GM19372 (cell line): Measurements from ENCODE around the gene ST6GALNAC3.

Experiments used
- ATAC-seq: cut with Tn5 transposase; IDR thresholded peaks from one replicate; pipeline ENCODE4 v1.9.1; 2021; ENCODE audit warnings: mild to moderate bottlenecking, low read depth, moderate library complexity; ENCODE audit not compliant: unreplicated experiment

Gene ST6GALNAC3

DNA sequence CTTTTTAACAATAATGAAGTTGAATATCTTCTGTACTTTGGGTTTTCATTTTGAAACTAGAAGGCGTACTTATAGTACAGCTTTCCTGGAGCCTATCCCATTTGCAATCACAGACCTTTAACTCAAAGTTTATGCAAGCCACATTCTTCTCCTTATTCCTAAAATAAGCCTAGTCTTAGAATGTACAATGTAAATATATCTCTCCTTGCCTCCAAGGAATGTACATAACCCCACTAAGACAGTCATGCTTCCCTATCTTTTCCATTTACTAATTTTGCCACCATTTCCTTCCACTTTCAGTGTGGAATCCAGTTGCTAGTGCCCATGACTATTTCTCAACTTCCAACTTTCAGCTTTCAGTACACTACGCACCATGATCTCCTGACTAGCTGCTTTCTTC lies 327.6 kb downstream of the ST6GALNAC3 start:
- ATAC-seq = no peak

DNA sequence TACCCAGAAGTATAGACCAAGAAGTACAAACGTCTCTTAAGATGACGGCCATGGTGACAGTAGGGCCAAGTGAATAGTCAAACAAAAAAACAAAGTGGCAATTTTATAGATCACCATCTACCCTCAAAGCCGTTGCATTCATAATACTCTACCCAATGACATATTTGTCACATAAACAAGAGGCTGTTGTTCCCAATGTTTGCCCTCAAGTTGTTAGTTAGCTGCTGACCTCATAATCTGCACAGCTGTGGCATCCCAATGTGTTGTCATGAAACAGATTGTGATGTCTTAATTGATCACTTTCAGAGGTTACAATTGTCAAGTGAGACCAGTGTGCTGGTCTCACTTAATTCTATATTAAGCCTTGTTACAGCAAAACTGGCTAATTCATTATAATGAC lies 333.8 kb downstream of the ST6GALNAC3 start:
- no peak for ATAC-seq

DNA sequence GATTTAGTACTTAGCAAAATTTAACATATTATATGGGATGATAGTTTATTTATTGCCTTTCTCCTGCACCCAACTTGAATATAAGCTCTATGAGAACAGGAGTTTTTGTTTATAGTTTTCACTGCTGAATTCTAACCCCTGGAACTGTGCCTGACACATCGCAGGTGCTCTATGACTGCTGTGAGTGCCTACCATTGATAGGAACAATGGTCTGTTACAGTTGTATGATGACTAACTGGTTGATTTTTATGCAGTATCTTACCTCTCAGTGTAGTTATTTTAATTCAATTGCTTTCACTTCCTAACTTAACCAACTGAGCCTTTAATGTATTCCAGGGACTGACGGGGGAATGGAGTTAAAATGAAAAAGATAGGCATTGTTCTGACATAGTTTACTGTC lies 336.0 kb downstream of the ST6GALNAC3 start:
- ATAC-seq = no peak

DNA sequence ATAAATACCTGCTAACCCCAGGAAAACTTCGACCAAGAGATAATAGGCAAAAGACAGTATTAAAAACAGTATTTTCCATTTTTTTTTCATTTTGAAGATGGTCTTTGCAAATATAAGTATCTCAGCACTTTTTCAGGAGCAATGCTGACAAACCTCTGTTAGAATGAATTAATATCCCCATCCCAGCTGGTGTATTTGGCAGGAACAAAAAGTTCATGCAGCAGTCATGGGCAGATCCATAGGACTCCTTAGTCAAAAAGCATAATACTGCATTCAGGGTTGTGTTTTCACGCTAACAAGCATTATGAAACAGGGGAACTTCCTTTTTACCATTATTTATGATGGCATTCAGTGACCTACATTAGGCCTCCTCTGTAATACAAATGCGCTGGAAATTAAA lies 344.0 kb downstream of the ST6GALNAC3 start:
- no peak for ATAC-seq

DNA sequence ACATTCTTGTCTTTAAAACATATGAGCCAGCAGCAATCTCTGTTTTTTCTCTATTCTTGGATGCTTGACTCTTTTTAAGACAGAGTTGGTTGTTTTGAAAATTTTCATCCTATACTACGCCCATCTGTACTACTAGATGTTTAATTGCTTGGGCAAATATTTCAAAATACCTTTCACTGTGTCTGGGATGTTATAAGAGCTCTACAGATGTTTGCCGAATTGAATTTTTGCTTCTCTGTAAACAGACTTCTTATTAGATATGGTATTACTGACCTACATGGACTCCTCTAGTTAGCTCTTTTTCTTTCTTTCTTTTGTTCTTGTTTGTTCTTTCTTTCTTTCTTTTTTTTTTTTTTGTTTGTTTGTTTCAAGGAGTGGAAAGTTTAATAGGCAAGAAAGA lies 345.1 kb downstream of the ST6GALNAC3 start:
- no peak for ATAC-seq

DNA sequence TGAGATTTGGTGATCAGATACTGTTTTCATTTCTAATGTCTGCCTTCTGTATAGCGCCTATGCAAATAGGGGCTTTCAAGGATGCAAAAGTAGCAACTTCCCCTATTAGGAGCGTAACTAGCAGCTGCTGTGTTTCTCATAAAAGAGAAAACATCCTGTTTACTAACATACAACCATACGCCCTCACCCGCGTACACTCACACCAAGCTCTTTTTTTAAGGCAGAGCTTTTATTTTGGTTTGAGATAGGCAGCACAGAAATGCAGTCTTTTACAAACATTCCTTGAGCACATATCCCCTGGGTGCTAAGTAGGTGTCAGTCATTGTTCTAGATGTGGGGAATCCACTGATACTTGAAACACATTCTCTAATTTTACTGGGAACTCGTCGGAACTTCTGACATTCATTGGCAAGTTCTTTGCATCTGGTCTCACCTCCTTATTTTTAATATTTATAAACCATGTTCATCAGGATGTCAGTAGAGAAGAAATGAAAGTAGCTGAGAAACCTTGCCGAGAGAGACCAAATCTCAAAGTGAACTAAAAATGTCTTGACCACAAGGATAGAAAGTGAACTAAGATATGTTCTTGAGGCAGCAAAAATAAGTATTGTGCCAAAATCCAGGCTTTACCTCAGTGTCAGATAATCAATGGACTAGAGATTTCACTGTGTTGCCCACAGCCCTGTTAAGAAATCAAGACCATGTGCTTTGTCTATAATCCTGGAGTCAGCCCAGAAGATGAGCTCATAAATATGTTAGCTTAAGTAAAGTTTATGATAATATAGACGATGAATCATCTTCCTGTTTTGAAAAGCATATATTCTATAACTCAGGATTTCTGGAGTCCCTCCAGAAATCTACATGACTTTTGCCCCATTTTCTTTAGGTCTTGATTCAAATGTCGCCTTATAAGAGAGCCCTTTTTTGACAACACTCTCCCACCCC lies 350.9 kb downstream of the ST6GALNAC3 start:
- ATAC-seq = no peak

DNA sequence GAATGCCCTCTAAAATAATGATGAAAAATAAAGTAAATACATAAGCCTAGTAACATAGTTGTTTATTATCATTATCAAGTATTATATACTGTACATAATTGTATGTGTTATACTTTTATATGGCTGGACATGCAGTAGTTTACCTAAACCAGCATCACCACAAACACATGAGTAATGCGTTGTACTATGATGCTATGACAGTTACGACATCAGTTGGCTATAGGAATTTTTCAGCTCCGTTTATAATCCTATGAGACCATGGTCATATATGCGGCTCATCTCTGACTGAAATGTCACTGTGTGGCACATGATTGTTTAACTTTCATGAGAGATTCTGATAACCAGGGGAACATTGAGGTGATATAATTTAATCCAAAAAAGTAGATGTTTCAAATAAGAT lies 352.1 kb downstream of the ST6GALNAC3 start:
- ATAC-seq = no peak

DNA sequence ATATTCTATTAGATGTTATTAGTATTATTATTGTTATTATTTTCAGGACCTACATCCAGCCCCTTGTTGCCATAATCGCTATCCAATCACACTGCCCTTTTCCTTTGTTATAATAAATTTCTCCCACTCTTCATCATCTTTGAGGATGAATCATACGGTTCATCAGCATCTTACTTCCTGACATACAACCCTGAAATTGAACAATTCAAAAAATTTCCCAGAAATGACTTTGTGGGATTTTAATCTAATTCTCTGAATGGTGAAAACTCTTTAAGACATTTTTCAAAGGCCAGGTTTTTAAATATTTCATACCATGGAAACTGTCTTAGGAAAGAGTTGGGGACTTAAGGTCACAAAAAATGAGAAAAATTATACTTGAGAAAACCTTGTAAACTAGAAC lies 353.5 kb downstream of the ST6GALNAC3 start:
- ATAC-seq = no peak

DNA sequence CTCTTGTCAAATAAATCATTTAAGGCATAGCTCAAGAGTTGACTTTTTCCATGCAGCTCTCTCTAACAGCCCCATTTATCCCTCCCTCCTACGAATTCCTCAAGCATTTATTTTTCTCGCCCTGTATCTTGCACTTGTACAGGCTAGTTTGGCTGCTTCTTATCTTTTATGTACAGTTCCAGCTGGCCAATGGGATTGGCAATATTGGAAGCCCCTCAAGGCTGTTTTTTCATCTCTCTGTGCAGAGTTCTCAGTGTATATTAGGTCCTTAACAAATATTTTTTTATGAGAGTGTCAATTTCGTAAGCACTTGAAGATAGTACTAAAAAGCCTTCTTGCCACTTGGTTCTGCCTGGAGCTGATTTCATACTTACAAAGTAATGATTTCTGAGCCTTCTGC lies 356.0 kb downstream of the ST6GALNAC3 start:
- ATAC-seq = no peak

DNA sequence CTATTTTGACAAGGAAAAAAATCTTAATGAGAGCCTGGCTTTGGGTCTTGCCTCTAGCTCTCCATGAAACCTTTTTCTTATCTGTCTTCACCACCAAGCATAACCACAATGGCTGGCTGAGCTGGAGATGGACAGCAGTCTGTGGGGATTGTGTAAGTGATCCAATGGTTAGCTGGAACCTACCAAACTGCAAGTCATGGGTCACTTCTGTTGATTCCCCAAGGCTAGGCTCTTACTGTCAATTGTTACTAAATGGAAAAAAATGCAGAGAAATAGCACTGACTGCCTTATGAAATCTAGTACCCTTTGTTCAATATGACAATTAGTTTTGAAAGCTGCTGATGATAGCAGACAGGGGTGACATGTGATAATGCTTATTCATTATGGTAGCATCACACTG lies 359.0 kb downstream of the ST6GALNAC3 start:
- ATAC-seq = no peak

DNA sequence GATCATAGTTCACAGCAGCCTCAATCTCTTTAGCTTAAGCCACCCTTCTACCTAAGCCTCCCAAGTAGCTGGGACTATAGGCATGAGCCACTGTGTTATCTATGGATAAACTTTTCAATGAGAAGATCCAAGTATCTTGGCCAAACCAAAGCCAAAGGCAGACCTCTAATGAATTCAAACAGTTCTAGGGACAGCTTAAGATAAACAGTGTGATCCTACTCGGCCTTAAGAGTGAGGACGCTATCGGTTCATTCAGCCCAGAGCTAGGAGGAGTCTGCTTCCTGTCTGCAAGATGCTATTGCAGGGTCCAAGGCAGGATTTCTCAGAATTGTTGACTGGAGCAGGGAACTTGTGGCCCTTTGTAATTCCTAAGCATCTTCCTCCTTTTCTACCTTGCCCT lies 368.7 kb downstream of the ST6GALNAC3 start:
- no peak for ATAC-seq

DNA sequence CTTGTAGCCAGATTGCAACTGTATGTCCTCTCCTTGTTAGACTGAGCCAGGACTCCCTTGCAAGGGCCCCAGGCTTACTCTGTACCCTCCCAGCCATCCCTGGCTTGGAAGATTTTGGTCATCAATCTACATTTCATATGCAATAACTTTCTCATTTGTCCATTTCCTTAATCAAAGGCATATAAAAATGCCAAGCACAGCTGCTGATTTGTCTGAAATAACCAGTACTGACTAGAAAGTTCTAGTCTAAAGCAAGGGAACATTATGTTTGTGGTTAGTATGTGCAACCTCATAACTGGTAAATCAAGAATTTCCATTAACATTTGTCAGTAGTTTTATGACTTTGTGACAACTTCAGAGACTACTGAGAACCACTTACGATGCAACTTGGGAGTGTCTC lies 370.2 kb downstream of the ST6GALNAC3 start:
- no peak for ATAC-seq

DNA sequence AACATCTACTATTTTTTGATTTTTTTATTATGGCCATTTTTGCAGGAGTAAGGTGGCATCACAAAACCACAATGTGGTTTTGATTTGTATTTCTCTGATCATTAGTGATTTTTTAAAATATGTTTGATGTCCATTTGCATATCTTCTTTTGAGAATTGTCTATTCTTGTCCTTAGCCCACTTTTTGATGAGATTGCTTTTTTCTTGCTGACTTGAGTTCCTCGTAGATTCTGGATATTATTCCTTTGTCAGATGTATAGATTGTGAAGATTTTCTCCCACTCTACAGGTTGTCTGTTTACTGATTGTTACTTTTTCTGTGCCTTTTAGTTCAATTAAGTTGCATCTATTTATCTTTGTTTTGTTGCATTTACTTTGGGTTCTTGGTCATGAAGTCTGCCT lies 375.7 kb downstream of the ST6GALNAC3 start:
- ATAC-seq = no peak

DNA sequence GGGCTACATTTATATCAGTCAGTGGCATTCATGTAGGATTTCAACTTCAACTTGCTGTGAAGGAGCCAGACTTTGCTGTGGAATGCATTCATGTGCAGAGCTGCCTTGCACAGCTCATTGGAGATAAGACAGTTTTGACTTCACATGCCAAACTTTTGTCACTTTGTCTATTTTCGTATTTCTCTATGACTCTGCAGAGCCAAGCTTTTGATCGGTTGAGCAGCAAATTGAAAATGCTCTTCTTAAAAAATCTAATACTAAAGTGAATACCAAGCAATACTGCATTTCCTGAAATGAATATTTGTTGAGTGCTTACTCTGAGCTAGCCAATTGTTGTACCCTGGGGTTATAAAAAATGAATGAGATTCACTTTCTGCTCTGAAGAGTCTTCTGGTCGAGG lies 388.7 kb downstream of the ST6GALNAC3 start:
- ATAC-seq = no peak

DNA sequence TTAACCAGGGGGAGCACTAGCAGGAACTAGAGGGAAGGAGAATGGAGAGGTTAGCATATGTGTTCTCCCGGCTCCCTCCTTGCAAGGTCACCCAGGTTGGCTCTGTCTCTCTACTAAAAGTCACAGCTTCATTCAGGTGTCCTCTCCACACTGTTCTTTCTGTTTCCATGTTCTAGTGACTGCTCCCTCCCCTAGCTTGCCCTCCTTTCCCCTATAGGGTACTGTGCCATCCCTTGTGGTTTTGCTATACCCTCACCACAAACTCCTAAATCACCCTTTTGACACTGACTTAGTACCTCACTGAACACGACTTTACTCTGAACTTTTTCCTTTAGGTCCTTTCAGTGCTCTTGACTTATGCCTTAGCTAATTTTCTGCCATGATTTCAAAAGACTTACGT lies 389.3 kb downstream of the ST6GALNAC3 start:
- ATAC-seq = no peak

DNA sequence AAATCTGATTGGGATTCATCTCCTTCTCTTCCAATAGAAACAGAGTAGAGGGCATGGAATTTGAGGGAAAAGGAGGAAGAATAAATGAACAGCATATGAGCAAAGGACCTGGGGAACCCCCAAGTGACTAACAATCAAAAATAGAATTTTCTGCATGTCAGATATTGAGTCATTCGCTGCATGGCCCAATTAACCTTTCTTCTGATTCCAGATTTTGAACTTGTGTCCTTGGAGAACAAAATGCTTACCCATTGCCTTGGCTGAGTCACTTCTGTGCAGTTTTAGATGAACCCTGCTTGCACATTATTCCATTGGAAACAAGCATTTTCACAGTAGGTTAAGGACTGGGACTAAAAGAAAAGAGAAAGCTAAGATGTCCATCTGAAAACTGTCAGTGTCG lies 390.5 kb downstream of the ST6GALNAC3 start:
- ATAC-seq = no peak

DNA sequence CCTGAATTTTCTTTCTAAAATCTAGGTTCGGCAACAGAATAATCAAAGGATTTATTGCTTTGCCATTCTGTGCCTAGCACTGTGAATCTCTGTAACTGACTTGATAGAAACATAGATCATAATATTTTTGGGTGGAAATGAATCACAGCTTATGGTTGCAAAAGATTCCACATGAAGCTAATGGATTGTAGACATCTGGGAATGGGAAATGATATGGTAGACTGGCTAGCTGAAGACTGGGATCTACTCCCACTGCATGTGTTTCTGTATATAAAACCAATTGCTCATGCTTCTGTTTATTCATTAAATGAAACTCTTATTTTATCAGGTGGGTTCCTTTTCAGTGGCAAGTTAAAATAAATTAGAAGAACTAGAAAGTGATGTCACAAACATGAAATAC lies 395.6 kb downstream of the ST6GALNAC3 start:
- no peak for ATAC-seq

DNA sequence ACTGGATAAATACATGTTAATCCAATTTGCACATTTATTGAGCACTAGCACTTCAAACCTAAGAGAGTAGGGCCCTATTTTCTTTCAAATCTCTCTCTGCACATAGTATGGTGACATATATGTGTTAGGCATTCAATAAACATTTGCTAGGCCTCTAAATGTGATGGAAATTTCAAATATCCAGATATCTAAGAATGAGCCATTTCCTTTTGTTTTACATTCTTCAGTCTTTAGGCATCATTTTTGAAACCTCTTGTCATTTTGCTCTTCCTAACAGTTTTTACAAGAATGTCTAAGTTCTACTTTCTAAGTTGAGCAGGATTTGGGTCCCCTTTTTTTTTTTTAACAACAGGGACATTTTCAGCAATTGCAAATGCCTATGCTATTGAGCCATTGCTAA lies 397.0 kb downstream of the ST6GALNAC3 start:
- ATAC-seq = no peak

DNA sequence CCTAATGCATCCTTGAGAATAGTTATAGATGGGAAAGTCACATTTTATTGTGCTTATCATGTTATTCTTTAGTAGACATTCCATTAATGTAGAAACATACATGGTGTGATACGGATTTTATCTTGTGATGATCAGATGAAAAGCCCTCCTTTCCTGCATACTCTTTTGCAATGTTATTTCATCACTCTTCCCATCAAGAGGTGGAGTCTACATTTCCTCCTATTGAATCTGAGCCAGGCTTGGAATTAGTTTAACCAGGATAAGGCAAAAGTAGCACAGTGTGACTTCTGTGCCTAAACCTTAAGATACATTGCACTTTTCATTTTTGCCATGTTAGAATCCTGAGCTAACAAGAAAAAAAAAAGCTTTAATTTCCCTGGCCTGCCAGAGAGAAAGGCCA lies 399.0 kb downstream of the ST6GALNAC3 start:
- ATAC-seq = no peak

DNA sequence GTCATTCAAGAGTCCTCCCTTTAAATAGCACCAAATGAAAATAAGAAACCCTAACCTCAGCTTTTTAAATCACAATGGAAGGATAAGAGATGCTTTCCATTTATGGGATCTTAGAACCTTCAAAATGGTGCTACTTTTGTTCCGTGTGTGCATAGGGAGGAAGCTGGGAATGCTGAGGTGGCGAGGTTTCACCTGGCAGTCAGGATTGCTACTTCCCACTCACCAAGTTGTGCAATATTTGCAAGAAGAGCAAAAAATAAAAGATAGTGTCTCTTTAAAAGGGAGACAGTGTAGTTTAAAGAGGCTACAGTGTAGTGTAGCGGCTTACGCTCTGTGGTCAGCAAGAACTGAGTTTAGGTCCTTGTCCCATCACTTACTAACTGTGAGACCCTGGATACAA lies 400.4 kb downstream of the ST6GALNAC3 start:
- ATAC-seq = no peak

DNA sequence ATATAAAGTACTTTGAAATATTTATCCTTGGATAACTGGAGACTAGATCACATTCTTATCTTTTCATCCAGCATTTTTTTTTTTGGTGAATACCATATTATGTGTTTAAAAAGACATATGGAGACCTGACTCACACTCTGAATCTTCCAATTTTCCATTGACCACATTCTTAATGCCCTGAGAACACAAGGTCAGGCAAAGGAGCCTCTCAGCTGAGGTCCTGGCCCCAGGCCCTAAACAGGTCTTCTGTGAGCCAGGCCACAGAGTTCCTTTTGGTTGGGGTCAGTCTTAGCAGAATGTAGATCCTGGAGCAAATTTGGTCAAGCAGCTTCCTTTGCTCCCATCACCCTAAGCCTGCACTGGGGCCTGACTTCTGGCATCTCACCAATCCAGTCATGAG lies 402.6 kb downstream of the ST6GALNAC3 start:
- ATAC-seq = no peak

DNA sequence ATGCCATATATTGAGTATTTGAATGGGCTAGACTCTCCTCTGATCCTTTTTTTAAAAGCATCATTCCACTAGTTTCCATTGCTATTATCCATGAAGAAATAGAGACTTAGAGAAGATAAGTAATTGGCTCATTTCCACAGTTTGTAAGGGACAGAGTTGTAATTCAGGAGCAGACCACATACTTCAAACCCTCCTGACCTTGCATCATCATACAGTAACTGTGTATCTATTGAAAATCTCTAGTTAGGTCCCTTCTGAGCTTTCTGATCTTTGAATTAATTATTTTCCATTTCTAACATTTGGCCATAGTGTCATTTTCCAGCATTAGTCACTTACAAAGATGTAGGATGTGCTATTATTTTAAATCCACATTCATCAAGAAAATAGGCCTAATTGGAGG lies 406.3 kb downstream of the ST6GALNAC3 start:
- ATAC-seq = no peak

DNA sequence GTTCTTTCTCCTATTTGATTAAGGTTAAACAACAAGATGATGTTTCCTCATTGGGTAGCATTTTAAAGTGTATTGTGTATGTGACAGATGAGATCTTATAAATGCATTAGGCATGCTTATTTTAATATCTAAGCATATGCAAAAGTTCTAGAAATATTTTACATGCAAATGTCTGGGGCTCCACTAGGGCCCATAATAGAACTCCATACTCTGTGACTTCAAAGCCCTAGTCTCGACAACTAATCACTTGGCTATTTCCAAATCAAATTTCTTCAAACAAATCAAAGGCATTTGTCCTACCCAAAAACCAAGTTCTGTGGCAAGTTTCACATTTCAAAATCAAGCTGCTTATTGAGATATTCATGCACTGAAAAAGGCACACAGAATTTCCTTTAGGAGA lies 407.1 kb downstream of the ST6GALNAC3 start:
- ATAC-seq = no peak
